K562 (cell line): ENCODE measurements around the gene NFIC. TPM values are rescaled to one million over a fixed set of nuclear protein-coding genes. Genes with fewer than 3 reads are reported as not detected.

Experiments used
- ATAC-seq: fragments of 200-7000 bp; cut with Tn5 transposase; 3 replicates; pipeline ENCODE4 v1.9.1; 2020; ENCODE audit warnings: moderate library complexity
- BruUV-seq: library from RNA; stranded (reverse); fragments of 400-500 nt; replicated peaks from 2 replicates; lab custom pipeline; 2021; lab: Mats Ljungman, UMichigan
- CTCF ChIA-PET: fragments of 300-600 bp; formaldehyde crosslinking; extraction: SDS; loops from one replicate; lab custom pipeline; 2021; ENCODE audit warnings: low intra/inter-chr PET ratio; lab: Yijun Ruan, JAX
- POLR2A ChIA-PET: fragments of 300-600, 350-650 bp; sonication (Branson Sonifier 250); formaldehyde crosslinking; extraction: SDS; loops from one replicate; lab custom pipeline; 2021; ENCODE audit warnings: antibody characterized with exemption, inconsistent platforms; lab: Yijun Ruan, JAX
- DNase-seq, 4 experiments: peaks; one replicate each; pipeline versions ENCODE4 v3.0.0 to v3.0.0-alpha.2; 2011 to 2018; ENCODE audit warnings: low spot score in 3 of 4, mixed read lengths in 3 of 4; ENCODE audit errors: extremely low read depth in 1 of 4
- FAIRE-seq: peaks from 2 replicates; lab custom pipeline; 2011; peaks lifted over from hg19 to GRCh38; lab: Jason Lieb, UNC
- H2AFZ ChIP-seq: 2 replicates; pipeline ENCODE4 v1.6.0; 2011; ENCODE audit warnings: low read depth, low read length, control low read depth, inconsistent platforms
- H3K27ac ChIP-seq: fragments of 200-600 bp; 3 replicates; pipeline ENCODE4 v1.8.0; 2011; ENCODE audit warnings: low read depth, mild to moderate bottlenecking, control low read depth, inconsistent platforms, low read length, moderate library complexity, mixed read lengths; ENCODE audit errors: extremely low read depth
- H3K27me3 ChIP-seq, 2 experiments: fragments of 300-600 bp in 1 of 2; 2 replicates in 1 of 2; 3 replicates in 1 of 2; pipeline versions ENCODE4 v1.6.0 to v1.8.0; 2011; ENCODE audit warnings: inconsistent platforms in 2 of 2, low read length in 2 of 2, mild to moderate bottlenecking in 1 of 2, mixed read lengths in 1 of 2, moderate library complexity in 1 of 2; ENCODE audit not compliant: control insufficient read depth in 2 of 2, insufficient read depth in 2 of 2
- H3K36me3 ChIP-seq: fragments of 300-600 bp; 3 replicates; pipeline ENCODE4 v1.8.0; 2011; ENCODE audit warnings: mild to moderate bottlenecking, low read length, inconsistent platforms; ENCODE audit not compliant: control insufficient read depth, insufficient read depth
- H3K4me1 ChIP-seq, 2 experiments: fragments of 200-600 bp in 1 of 2; replicated peaks in 1 of 2; 2 replicates in 1 of 2; 3 replicates in 1 of 2; pipeline versions ENCODE4 v1.5.1 to v1.8.0; 2011; ENCODE audit warnings: inconsistent platforms in 2 of 2, low read length in 2 of 2, mild to moderate bottlenecking in 1 of 2, mixed read lengths in 1 of 2, moderate library complexity in 1 of 2; ENCODE audit not compliant: control insufficient read depth in 2 of 2, insufficient read depth in 2 of 2
- H3K4me2 ChIP-seq: 2 replicates; pipeline ENCODE4 v1.6.1; 2011; ENCODE audit warnings: low read length, control low read depth, inconsistent platforms, mixed read lengths; ENCODE audit not compliant: insufficient read depth
- H3K4me3 ChIP-seq: fragments of 200-600 bp; sonication (generic), shearing (Covaris generic); 2 replicates; pipeline ENCODE4 v1.5.1; 2016; ENCODE audit warnings: control low read depth, inconsistent platforms
- H3K79me2 ChIP-seq: fragments of 200-600 bp; 3 replicates; pipeline ENCODE4 v1.8.0; 2011; ENCODE audit warnings: low read length, inconsistent platforms; ENCODE audit not compliant: control insufficient read depth, insufficient read depth
- H3K9ac ChIP-seq, 2 experiments: 2 replicates each; pipeline versions ENCODE4 v1.6.0 to v1.6.1; 2011; ENCODE audit warnings: low read depth in 2 of 2, low read length in 2 of 2, control low read depth in 1 of 2, inconsistent platforms in 1 of 2, mild to moderate bottlenecking in 1 of 2, mixed read lengths in 1 of 2; ENCODE audit not compliant: insufficient read depth in 1 of 2
- H3K9me1 ChIP-seq: one replicate; pipeline ENCODE4 v1.6.0; 2011; ENCODE audit warnings: inconsistent platforms, mild to moderate bottlenecking, low read length, moderate library complexity; ENCODE audit not compliant: control insufficient read depth, insufficient read depth
- H3K9me3 ChIP-seq: replicated peaks from 2 replicates; pipeline ENCODE4 v1.5.1; 2011; ENCODE audit warnings: low read depth, low read length, inconsistent platforms; ENCODE audit not compliant: control insufficient read depth, insufficient read depth
- H4K20me1 ChIP-seq: replicated peaks from 2 replicates; pipeline ENCODE4 v1.6.1; 2011; ENCODE audit warnings: low read length, inconsistent platforms, mixed read lengths; ENCODE audit not compliant: control insufficient read depth, insufficient read depth
- BCL6 ChIP-seq: fragments of 250-450 bp; sonication (Bioruptor Pico); IDR thresholded peaks from 2 replicates; pipeline ENCODE4 v1.4.0; 2020
- CBX8 ChIP-seq: fragments of 200-600 bp; sonication (generic); IDR thresholded peaks from 2 replicates; pipeline ENCODE4 v1.6.1; 2012; ENCODE audit warnings: borderline replicate concordance, mixed run types, low read depth, mild to moderate bottlenecking, moderate library complexity, mixed read lengths, low read length, control low read depth, inconsistent platforms; ENCODE audit not compliant: poor library complexity, severe bottlenecking; ENCODE audit errors: extremely low read depth
- ETV6 ChIP-seq, 3 experiments: fragments of 150-350 bp in 1 of 3; sonication (generic) in 1 of 3; formaldehyde crosslinking in 1 of 3; IDR thresholded peaks; 2 replicates each; pipeline versions ENCODE4 v1.6.1 to v1.8.0; 2014 to 2022; ENCODE audit warnings: borderline replicate concordance in 2 of 3, low read depth in 2 of 3, antibody characterized with exemption in 1 of 3, low read length in 1 of 3, mild to moderate bottlenecking in 1 of 3, missing genetic modification reagents in 1 of 3
- FOXK1 ChIP-seq: sonication (generic); formaldehyde crosslinking; IDR thresholded peaks from 2 replicates; pipeline ENCODE4 v1.8.0; 2022; ENCODE audit warnings: missing genetic modification reagents, mild to moderate bottlenecking, borderline replicate concordance
- HOXB6 ChIP-seq: fragments of 250-450 bp; sonication (Bioruptor Pico); IDR thresholded peaks from 2 replicates; pipeline ENCODE4 v1.5.1; 2022; ENCODE audit warnings: mild to moderate bottlenecking, borderline replicate concordance
- ILK ChIP-seq: fragments of 450-650 bp; IDR thresholded peaks from 2 replicates; pipeline ENCODE4 v1.6.1; 2016; ENCODE audit warnings: missing genetic modification characterization, low read depth, mild to moderate bottlenecking, missing compliant biosample characterization, moderate library complexity, borderline replicate concordance
- L3MBTL2 ChIP-seq: fragments of 450-650 bp; IDR thresholded peaks from 2 replicates; pipeline ENCODE4 v1.6.1; 2016; ENCODE audit warnings: mild to moderate bottlenecking, moderate library complexity
- SREBF1 ChIP-seq: fragments of 150-350 bp; IDR thresholded peaks from 2 replicates; pipeline ENCODE4 v1.6.1; 2014; ENCODE audit warnings: antibody characterized with exemption, low read depth, low read length, borderline replicate concordance
- TAF9B ChIP-seq: fragments of 450-650 bp; IDR thresholded peaks from 2 replicates; pipeline ENCODE4 v1.6.1; 2018; ENCODE audit warnings: mild to moderate bottlenecking; ENCODE audit not compliant: partially characterized antibody
- ZBED1 ChIP-seq: IDR thresholded peaks from 2 replicates; pipeline ENCODE4 v1.6.1; 2014
- ZEB2 ChIP-seq: fragments of 450-650 bp; IDR thresholded peaks from 2 replicates; pipeline ENCODE4 v1.6.1; 2016
- ZNF347 ChIP-seq: fragments of 450-650 bp; formaldehyde crosslinking; IDR thresholded peaks from 2 replicates; pipeline ENCODE4 v1.4.0; 2020; ENCODE audit warnings: low read depth, mild to moderate bottlenecking, moderate library complexity
- ZNF57 ChIP-seq: fragments of 450-650 bp; formaldehyde crosslinking; IDR thresholded peaks from 2 replicates; pipeline ENCODE4 v1.4.0; 2020; ENCODE audit warnings: mild to moderate bottlenecking, moderate library complexity
- ZNF830 ChIP-seq: fragments of 250-450 bp; sonication (Bioruptor Pico); IDR thresholded peaks from 2 replicates; pipeline ENCODE4 v1.5.0; 2021; ENCODE audit warnings: mild to moderate bottlenecking
- WGBS: fragments of 100-300 bp; shearing (Covaris generic); methylation state at CpG from one replicate; pipeline ENCODE4 v1.1.6; 2016; ENCODE audit warnings: low coverage, mixed read lengths; ENCODE audit not compliant: insufficient coverage; ENCODE audit errors: missing lambda C conversion rate; 5-methylcytosine and 5-hydroxymethylcytosine counted together
- in situ Hi-C: fragments of 300-500 bp; cut with MboI; formaldehyde crosslinking; loops from 4 replicates; pipeline ENCODE4 v1.15.0; 2018; ENCODE audit warnings: inconsistent platforms, mixed read lengths
- intact Hi-C: fragments of 100-400 bp; cut with micrococcal nuclease; formaldehyde crosslinking; loops from 2 replicates; pipeline ENCODE4 v1.14.2; 2022
- polyA plus RNA-seq, 8 experiments: library from polyadenylated mRNA; depleted of rRNA in 4 of 8; stranded (reverse) in 5 of 8; unstranded in 3 of 8; fragments of >200 nt; fragmentation: Nextera tagmentation in 2 of 8; fragmentation: Illumina TruSeq in 1 of 8; extraction: Ambion mirVana in 2 of 8; extraction: Trizol in 1 of 8; gene quantifications; 2 replicates each; pipeline versions ENCODE4 v1.2.1 to v1.2.3, GENCODE V29; 2011 to 2014; ENCODE audit warnings: inconsistent platforms in 1 of 8, missing spikeins in 1 of 8
- total RNA-seq, 7 experiments: library from RNA; depleted of rRNA in 6 of 7; stranded (reverse); fragments of >200 nt in 6 of 7; fragmentation: Illumina TruSeq in 2 of 7; extraction: Trizol in 2 of 7; gene quantifications; 2 replicates each; pipeline versions ENCODE4 v1.2.1 to v1.2.3, GENCODE V29; 2011 to 2021; ENCODE audit warnings: low replicate concordance in 1 of 7
- TF ChIP-seq, protein P1 (sequence below): sonication (generic); formaldehyde crosslinking; IDR thresholded peaks from 2 replicates; pipeline ENCODE4 v1.8.0; 2023; ENCODE audit warnings: missing genetic modification reagents, mild to moderate bottlenecking, borderline replicate concordance

NFIC gene
- total and polyA plus RNA-seq, 9 of the 15 experiments (the other 6 are each of a cell fraction or from before 2014, with no cell fraction given) = 0.71 to 62.1 (median 6.9) TPM

DNA sequence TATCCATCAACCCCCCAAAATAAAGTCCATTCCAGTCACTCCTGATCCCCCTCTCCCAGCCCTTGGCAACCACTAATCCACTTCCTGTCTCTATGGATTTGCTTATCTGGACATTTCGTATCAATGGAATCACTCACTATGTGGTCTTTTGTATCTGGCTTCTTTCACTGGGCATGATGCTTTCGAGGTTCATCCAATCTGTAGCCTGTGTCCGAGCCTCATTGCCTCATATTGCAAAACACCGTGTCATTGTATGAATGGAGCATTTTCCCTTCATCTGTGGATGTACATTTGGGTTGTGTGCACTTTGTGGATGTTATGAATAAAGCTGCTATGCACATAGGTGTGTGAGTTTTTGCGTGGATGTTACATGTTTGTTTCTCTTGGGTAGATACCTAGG, 138.4 kb downstream of the NFIC start (continued):
- TF ChIP-seq CBX8 (no peak), ZBED1 (no peak), ZNF57 (CRISPR knock-in tag) (no peak), SREBF1 (no peak)

DNA sequence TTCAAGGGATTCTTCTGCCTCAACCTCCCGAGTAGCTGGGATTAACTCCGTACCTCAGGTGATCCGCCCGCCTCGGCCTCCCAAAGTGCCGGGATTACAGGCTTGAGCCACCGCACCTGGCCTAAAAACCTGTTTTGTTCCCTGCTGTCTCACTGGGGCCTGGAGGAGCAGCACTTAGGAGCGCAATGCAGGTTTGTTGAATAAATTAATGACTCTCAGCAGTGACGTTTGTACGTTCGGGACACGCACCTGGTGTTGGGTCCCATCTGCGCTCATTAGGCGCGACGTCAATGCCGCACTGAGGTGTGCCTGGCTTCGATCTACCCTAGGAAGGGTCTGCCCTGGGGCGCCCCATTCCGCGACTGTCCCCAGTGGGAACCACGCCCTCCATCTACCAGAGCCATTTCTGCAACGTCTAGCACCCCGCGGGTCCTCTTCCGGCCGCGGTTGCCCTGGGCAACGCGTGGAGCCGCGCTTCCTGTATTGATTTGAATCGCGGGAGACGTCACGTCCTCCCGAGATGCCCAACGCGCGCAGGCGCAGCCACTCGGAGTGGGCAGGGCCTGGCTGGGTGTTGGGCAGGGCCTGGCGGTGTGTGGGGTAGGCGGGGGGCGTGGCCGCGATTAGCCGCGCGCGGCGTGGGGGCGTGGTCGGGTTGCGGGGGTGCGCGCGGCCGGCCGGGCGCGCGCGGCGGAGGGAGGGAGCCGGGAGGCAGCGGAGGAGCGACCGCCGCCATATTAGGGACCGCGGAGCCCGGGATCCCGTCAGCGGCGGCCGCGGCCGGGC, 139.4 kb downstream of the NFIC start, which contains the start of gene FZR1:
Gene FZR1, plus strand, starts transcription at position 714 of the 786 bp plus-strand sequence. CDS start 16,679 bp downstream, outside the sequence.
- peak within 1 kb of the TSS; percentile 97 for H3K4me2 ChIP-seq
- in situ Hi-C loops (no loop called here), intact Hi-C loops (loop anchor here (1.0 kb wide), 1 partner anchor 15 kb away; no protein-coding TSS in a partner anchor)
- DNase-seq (peak; percentile 97 to 100 (median 98)), ATAC-seq (peak; percentile 95), FAIRE-seq (peak; percentile 91)
- peak within 1 kb of the TSS; percentile 88 for H2AFZ ChIP-seq
- no peaks in the 10 kb centered on the region for H3K27me3 ChIP-seq
- H3K36me3 ChIP-seq = peaks cover 26% of the 10 kb centered on the region; the same call in 2 of the 3 replicates
- ChIA-PET CTCF (no interaction called here), POLR2A (interaction anchor here (0.6 to 0.8 kb wide), 2 partner anchors 71 to 1162 kb away, joined by 4 to 5 read pairs; no protein-coding TSS in a partner anchor)
- peak within 1 kb of the TSS; percentile 92 for H3K27ac ChIP-seq
- peaks cover 10% of the 10 kb centered on the region for H3K9me1 ChIP-seq
- H3K9me3 ChIP-seq = no peaks in the 10 kb centered on the region
- 2% methylated on average over 63 of the region's 79 CpGs for WGBS
- H3K4me3 ChIP-seq = peak within 1 kb of the TSS; percentile 99
- peaks cover 27 to 68% of the 10 kb centered on the region in 2 experiments; a peak in 4 of 5 replicates for H3K4me1 ChIP-seq
- H4K20me1 ChIP-seq = peaks cover 29% of the 10 kb centered on the region
- BruUV-seq = TSS peak; percentile 94
- H3K9ac ChIP-seq = peak within 1 kb of the TSS; percentile 91 to 94
- peaks cover 49% of the 10 kb centered on the region for H3K79me2 ChIP-seq
- no peak for TF ChIP-seq ZEB2
- TF ChIP-seq HOXB6 (CRISPR knock-in tag) = no peak
- no peak for TF ChIP-seq BCL6 (CRISPR knock-in tag)
- peak; percentile 79 for TF ChIP-seq L3MBTL2
- no peak for TF ChIP-seq ILK (tag)
- TF ChIP-seq ETV6 (IDR thresholded peaks at IDR 0.05; ENCODE audit: borderline replicate concordance in 1 of 2, low read depth in 2 of 2, low read length in 1 of 2) = no peak
- TF ChIP-seq ETV6 (CRISPR knock-in tag; IDR thresholded peaks at IDR 0.05; ENCODE audit: borderline replicate concordance) = no peak
- TF ChIP-seq, protein P1, sequence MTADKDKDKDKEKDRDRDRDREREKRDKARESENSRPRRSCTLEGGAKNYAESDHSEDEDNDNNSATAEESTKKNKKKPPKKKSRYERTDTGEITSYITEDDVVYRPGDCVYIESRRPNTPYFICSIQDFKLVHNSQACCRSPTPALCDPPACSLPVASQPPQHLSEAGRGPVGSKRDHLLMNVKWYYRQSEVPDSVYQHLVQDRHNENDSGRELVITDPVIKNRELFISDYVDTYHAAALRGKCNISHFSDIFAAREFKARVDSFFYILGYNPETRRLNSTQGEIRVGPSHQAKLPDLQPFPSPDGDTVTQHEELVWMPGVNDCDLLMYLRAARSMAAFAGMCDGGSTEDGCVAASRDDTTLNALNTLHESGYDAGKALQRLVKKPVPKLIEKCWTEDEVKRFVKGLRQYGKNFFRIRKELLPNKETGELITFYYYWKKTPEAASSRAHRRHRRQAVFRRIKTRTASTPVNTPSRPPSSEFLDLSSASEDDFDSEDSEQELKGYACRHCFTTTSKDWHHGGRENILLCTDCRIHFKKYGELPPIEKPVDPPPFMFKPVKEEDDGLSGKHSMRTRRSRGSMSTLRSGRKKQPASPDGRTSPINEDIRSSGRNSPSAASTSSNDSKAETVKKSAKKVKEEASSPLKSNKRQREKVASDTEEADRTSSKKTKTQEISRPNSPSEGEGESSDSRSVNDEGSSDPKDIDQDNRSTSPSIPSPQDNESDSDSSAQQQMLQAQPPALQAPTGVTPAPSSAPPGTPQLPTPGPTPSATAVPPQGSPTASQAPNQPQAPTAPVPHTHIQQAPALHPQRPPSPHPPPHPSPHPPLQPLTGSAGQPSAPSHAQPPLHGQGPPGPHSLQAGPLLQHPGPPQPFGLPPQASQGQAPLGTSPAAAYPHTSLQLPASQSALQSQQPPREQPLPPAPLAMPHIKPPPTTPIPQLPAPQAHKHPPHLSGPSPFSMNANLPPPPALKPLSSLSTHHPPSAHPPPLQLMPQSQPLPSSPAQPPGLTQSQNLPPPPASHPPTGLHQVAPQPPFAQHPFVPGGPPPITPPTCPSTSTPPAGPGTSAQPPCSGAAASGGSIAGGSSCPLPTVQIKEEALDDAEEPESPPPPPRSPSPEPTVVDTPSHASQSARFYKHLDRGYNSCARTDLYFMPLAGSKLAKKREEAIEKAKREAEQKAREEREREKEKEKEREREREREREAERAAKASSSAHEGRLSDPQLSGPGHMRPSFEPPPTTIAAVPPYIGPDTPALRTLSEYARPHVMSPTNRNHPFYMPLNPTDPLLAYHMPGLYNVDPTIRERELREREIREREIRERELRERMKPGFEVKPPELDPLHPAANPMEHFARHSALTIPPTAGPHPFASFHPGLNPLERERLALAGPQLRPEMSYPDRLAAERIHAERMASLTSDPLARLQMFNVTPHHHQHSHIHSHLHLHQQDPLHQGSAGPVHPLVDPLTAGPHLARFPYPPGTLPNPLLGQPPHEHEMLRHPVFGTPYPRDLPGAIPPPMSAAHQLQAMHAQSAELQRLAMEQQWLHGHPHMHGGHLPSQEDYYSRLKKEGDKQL = no peak
- 0 out of 2 replicates have a peak, but pooled peaks have one; percentile 14 for TF ChIP-seq FOXK1 (CRISPR knock-in tag)
- TF ChIP-seq TAF9B = no peak
- no peak for TF ChIP-seq ZNF830
- TF ChIP-seq ZNF347 (CRISPR knock-in tag) = no peak
